Measurements from ENCODE around the gene GINS2. TPM values are rescaled to one million over a fixed set of nuclear protein-coding genes. Genes with fewer than 3 reads are reported as not detected.

The GINS2 gene
- polyA plus RNA-seq, 1 of the 3 experiments (the other 2 are of a cell fraction) = 9.0 TPM

- H3K27ac ChIP-seq (ENCODE audit: low read depth in 2 of 2, low read length in 1 of 2) = peak overlapping the region in 1 of 2 experiments; percentile 31; a peak in 1 of 4 replicates
- H2AFZ ChIP-seq (ENCODE audit: low read depth) = no peak overlapping the region
- POLR2A ChIA-PET = no interaction called here
- no peak overlapping the region for H3K4me2 ChIP-seq
- no peaks in the 10 kb centered on the region for H3K27me3 ChIP-seq (ENCODE audit: insufficient read depth)
- H3K9ac ChIP-seq = no peak overlapping the region
- no peaks in the 10 kb centered on the region for H3F3A ChIP-seq (replicated peaks; ENCODE audit: insufficient read depth)
- H3K4me3 ChIP-seq (ENCODE audit: low read depth in 2 of 2, low read length in 1 of 2) = no peak overlapping the region
- peaks cover 0 to 62% of the 10 kb centered on the region in 2 experiments; a peak in 1 of 4 replicates for H3K4me1 ChIP-seq (ENCODE audit: control insufficient read depth in 1 of 2, insufficient read depth in 2 of 2, low read depth in 1 of 2, low read length in 1 of 2)
- H3K9me2 ChIP-seq = no peaks in the 10 kb centered on the region
- DNase-seq = no peak
- 83% methylated on average over 1 of the region's 8 CpGs for WGBS (ENCODE audit: low lambda C conversion rate)
- H4K20me1 ChIP-seq (ENCODE audit: insufficient read depth) = peaks cover 92% of the 10 kb centered on the region
- CTCF ChIA-PET = interaction anchor here (0.7 to 2.5 kb wide), 4 partner anchors 15 to 74 kb away, joined by 3 to 9 read pairs (median 4); no protein-coding TSS in a partner anchor
- no peaks in the 10 kb centered on the region for H3K9me3 ChIP-seq
- H3K36me3 ChIP-seq (replicated peaks in 1 of 2; ENCODE audit: control insufficient read depth in 1 of 2, insufficient read depth in 2 of 2, low read length in 1 of 2) = peaks cover 0 to 30% of the 10 kb centered on the region in 2 experiments
- TF ChIP-seq NFIC (IDR thresholded peaks at IDR 0.05; ENCODE audit: borderline replicate concordance) = no peak
- no peak for TF ChIP-seq SMC3 (IDR thresholded peaks at IDR 0.05; ENCODE audit: low read depth, low read length)
- TF ChIP-seq USF2 (IDR thresholded peaks at IDR 0.05; ENCODE audit: borderline replicate concordance, low read depth, low read length) = no peak
- TF ChIP-seq JUND (IDR thresholded peaks at IDR 0.05) = no peak
- TF ChIP-seq FOXM1 (IDR thresholded peaks at IDR 0.05; ENCODE audit: low read depth) = no peak
- no peak for TF ChIP-seq RFX5 (IDR thresholded peaks at IDR 0.05; ENCODE audit: low read length)
- TF ChIP-seq TEAD4 (IDR thresholded peaks at IDR 0.05; ENCODE audit: borderline replicate concordance, insufficient read depth) = no peak
- no peak for TF ChIP-seq EZH2phosphoT487 (IDR thresholded peaks at IDR 0.05; ENCODE audit: borderline replicate concordance, low read depth)
- TF ChIP-seq TAF1 (IDR thresholded peaks at IDR 0.05; ENCODE audit: borderline replicate concordance, low read depth, low read length) = no peak
- no peak for TF ChIP-seq GABPA (IDR thresholded peaks at IDR 0.05; ENCODE audit: low read depth)
- no peak for TF ChIP-seq CTCF (IDR thresholded peaks at IDR 0.05)
- TF ChIP-seq FOSL2 (IDR thresholded peaks at IDR 0.05; ENCODE audit: borderline replicate concordance, low read depth) = no peak
- TF ChIP-seq TCF12 (IDR thresholded peaks at IDR 0.05) = no peak
- H3K79me2 ChIP-seq (ENCODE audit: insufficient read depth) = peaks cover 18% of the 10 kb centered on the region; the same call in 1 of the 2 replicates
Measured at GRCh38 chr16:85643631-85644030, 45.1 kb downstream of the GINS2 start.

- CTCF ChIA-PET = interaction anchor here (0.8 to 2.5 kb wide), 5 partner anchors 7 to 367 kb away, joined by 3 to 9 read pairs (median 3); no protein-coding TSS in a partner anchor
- 92% methylated on average over 26 of the region's 32 CpGs for whole genome bisulfite sequencing (ENCODE audit: low lambda C conversion rate)
- POLR2A ChIA-PET = interaction anchor here (1.2 kb wide), 1 partner anchor 18 kb away, joined by 3 read pairs; no protein-coding TSS in a partner anchor
Measured at GRCh38 chr16:85642762-85643358, 45.9 kb downstream of the GINS2 start.

More at GRCh38 chr16:85642762-85643358, 45.9 kb downstream of the GINS2 start:
- Histone ChIP-seq H3K27ac (ENCODE audit: low read depth in 2 of 2, low read length in 1 of 2) (peak overlapping the region in 1 of 2 experiments; percentile 43; a peak in 1 of 4 replicates), H3K4me1 (ENCODE audit: control insufficient read depth in 1 of 2, insufficient read depth in 2 of 2, low read depth in 1 of 2, low read length in 1 of 2) (peaks cover 0 to 61% of the 10 kb centered on the region in 2 experiments; a peak in 1 of 4 replicates), H4K20me1 (ENCODE audit: insufficient read depth) (peaks cover 92% of the 10 kb centered on the region), H3F3A (replicated peaks; ENCODE audit: insufficient read depth) (no peaks in the 10 kb centered on the region), H3K27me3 (ENCODE audit: insufficient read depth) (no peaks in the 10 kb centered on the region), H3K79me2 (ENCODE audit: insufficient read depth) (peaks cover 18% of the 10 kb centered on the region; the same call in 1 of the 2 replicates), H3K9me3 (no peaks in the 10 kb centered on the region), H3K36me3 (replicated peaks in 1 of 2; ENCODE audit: control insufficient read depth in 1 of 2, insufficient read depth in 2 of 2, low read length in 1 of 2) (peaks cover 0 to 27% of the 10 kb centered on the region in 2 experiments), H3K4me3 (ENCODE audit: low read depth in 2 of 2, low read length in 1 of 2) (no peak overlapping the region), H3K9me2 (no peaks in the 10 kb centered on the region), H3K4me2 (no peak overlapping the region), H3K9ac (no peak overlapping the region), H2AFZ (ENCODE audit: low read depth) (no peak overlapping the region)
- TF ChIP-seq GATA2 (CRISPR knock-in tag; IDR thresholded peaks at IDR 0.05) (no peak), REST (IDR thresholded peaks at IDR 0.05; ENCODE audit: low read depth, low read length) (no peak), EP300 (IDR thresholded peaks at IDR 0.05; ENCODE audit: borderline replicate concordance in 1 of 2, low read depth in 1 of 2, low read length in 1 of 2) (no peak), NFIC (IDR thresholded peaks at IDR 0.05; ENCODE audit: borderline replicate concordance) (no peak), POLR2AphosphoS5 (IDR thresholded peaks at IDR 0.05; ENCODE audit: low read depth, low read length) (no peak), FOXM1 (IDR thresholded peaks at IDR 0.05; ENCODE audit: low read depth) (no peak), TEAD4 (IDR thresholded peaks at IDR 0.05; ENCODE audit: borderline replicate concordance, insufficient read depth) (no peak), RCOR1 (IDR thresholded peaks at IDR 0.05; ENCODE audit: low read length) (no peak), MAX (IDR thresholded peaks at IDR 0.05; ENCODE audit: low read depth) (no peak), FOSL2 (IDR thresholded peaks at IDR 0.05; ENCODE audit: borderline replicate concordance, low read depth) (no peak), MEF2A (IDR thresholded peaks at IDR 0.05; ENCODE audit: borderline replicate concordance, low read depth) (no peak), SIN3A (IDR thresholded peaks at IDR 0.05; ENCODE audit: borderline replicate concordance, low read depth, low read length) (no peak)
- DNase-seq = no peak
